ENCODE data around the gene SEC62. TPM values are rescaled to one million over a fixed set of nuclear protein-coding genes. Genes with fewer than 3 reads are reported as not detected.

Gene SEC62
- total RNA-seq, 2 donors from 2014 or later: 48.7 to 64.4 TPM

GRCh38 chr3:169998668-169999131 lies 32.1 kb downstream of the SEC62 start:
- no peak overlapping the region for H3K27ac ChIP-seq (ENCODE audit: low read depth, low read length)

GRCh38 chr3:169999433-169999832 lies 32.8 kb downstream of the SEC62 start:
- peaks cover 6% of the 10 kb centered on the region for H3K36me3 Mint-ChIP-seq (ENCODE audit: low read depth)
- TF ChIP-seq CTCF (conservative IDR thresholded peaks at IDR 0.05): no peak
- DNase-seq: no peak
- no peak overlapping the region for H3K27ac Mint-ChIP-seq
- peaks cover 17% of the 10 kb centered on the region for H3K36me3 ChIP-seq (ENCODE audit: control insufficient read depth, insufficient read depth, low read length)
- H3K4me3 ChIP-seq (ENCODE audit: low read length): no peak overlapping the region
- 95% methylated on average over 1 of the region's 1 CpG; no CpG with 5 or more reads in 1 of the 2 experiments for WGBS, 2 experiments (ENCODE audit: insufficient coverage in 1 of 2, insufficient read length in 1 of 2)
- peaks cover 11% of the 10 kb centered on the region for H3K4me1 Mint-ChIP-seq
- peaks cover 5% of the 10 kb centered on the region for H3K4me1 ChIP-seq (ENCODE audit: control insufficient read depth, insufficient read depth, low read length)
- no peaks in the 10 kb centered on the region for H3K27me3 Mint-ChIP-seq (ENCODE audit: insufficient read depth)
- no peak overlapping the region for H3K27ac ChIP-seq (ENCODE audit: low read depth, low read length)
- H3K9me3 ChIP-seq (ENCODE audit: control insufficient read depth, low read length): no peaks in the 10 kb centered on the region
- H3K4me3 Mint-ChIP-seq: no peak overlapping the region
- H3K9ac ChIP-seq (ENCODE audit: extremely low read depth, low read length, poor library complexity, severe bottlenecking): no peak overlapping the region
- H3K9me3 Mint-ChIP-seq: no peaks in the 10 kb centered on the region
- H3K27me3 ChIP-seq (ENCODE audit: control insufficient read depth, insufficient read depth, low read length, poor library complexity, severe bottlenecking): no peaks in the 10 kb centered on the region

More at GRCh38 chr3:169998668-169999131, 32.1 kb downstream of the SEC62 start:
- Histone ChIP-seq H3K9ac (ENCODE audit: extremely low read depth, low read length, poor library complexity, severe bottlenecking) (no peak overlapping the region), H3K4me1 (ENCODE audit: control insufficient read depth, insufficient read depth, low read length) (no peaks in the 10 kb centered on the region), H3K27me3 (ENCODE audit: control insufficient read depth, insufficient read depth, low read length, poor library complexity, severe bottlenecking) (no peaks in the 10 kb centered on the region), H3K4me3 (ENCODE audit: low read length) (no peak overlapping the region), H3K9me3 (ENCODE audit: control insufficient read depth, low read length) (no peaks in the 10 kb centered on the region), H3K36me3 (ENCODE audit: control insufficient read depth, insufficient read depth, low read length) (peaks cover 24% of the 10 kb centered on the region)
- H3K27ac Mint-ChIP-seq: no peak overlapping the region
- TF ChIP-seq CTCF (conservative IDR thresholded peaks at IDR 0.05): no peak
- H3K27me3 Mint-ChIP-seq (ENCODE audit: insufficient read depth): no peaks in the 10 kb centered on the region
- WGBS, 2 experiments (ENCODE audit: insufficient coverage in 1 of 2, insufficient read length in 1 of 2): 90 to 91% methylated on average over 2 of the region's 2 CpGs
- H3K4me3 Mint-ChIP-seq: no peak overlapping the region
- H3K4me1 Mint-ChIP-seq: peaks cover 6% of the 10 kb centered on the region
- peaks cover 6% of the 10 kb centered on the region for H3K36me3 Mint-ChIP-seq (ENCODE audit: low read depth)
- no peaks in the 10 kb centered on the region for H3K9me3 Mint-ChIP-seq
- DNase-seq: no peak

GRCh38 chr3:170000051-170000450 lies 33.4 kb downstream of the SEC62 start:
- peaks cover 6% of the 10 kb centered on the region for H3K36me3 Mint-ChIP-seq (ENCODE audit: low read depth)
- no peak overlapping the region for H3K27ac Mint-ChIP-seq
- H3K27me3 Mint-ChIP-seq (ENCODE audit: insufficient read depth): no peaks in the 10 kb centered on the region
- no peak overlapping the region for H3K4me3 ChIP-seq (ENCODE audit: low read length)
- no peak for DNase-seq
- 94 to 98% methylated on average over 2 of the region's 2 CpGs for WGBS, 2 experiments (ENCODE audit: insufficient coverage in 1 of 2, insufficient read length in 1 of 2)
- H3K9me3 Mint-ChIP-seq: no peaks in the 10 kb centered on the region
- H3K4me1 ChIP-seq (ENCODE audit: control insufficient read depth, insufficient read depth, low read length): peaks cover 5% of the 10 kb centered on the region
- no peak for TF ChIP-seq CTCF (conservative IDR thresholded peaks at IDR 0.05)
- H3K9ac ChIP-seq (ENCODE audit: extremely low read depth, low read length, poor library complexity, severe bottlenecking): no peak overlapping the region
- H3K4me1 Mint-ChIP-seq: peaks cover 11% of the 10 kb centered on the region
- no peak overlapping the region for H3K4me3 Mint-ChIP-seq
- H3K27me3 ChIP-seq (ENCODE audit: control insufficient read depth, insufficient read depth, low read length, poor library complexity, severe bottlenecking): no peaks in the 10 kb centered on the region
- H3K9me3 ChIP-seq (ENCODE audit: control insufficient read depth, low read length): no peaks in the 10 kb centered on the region
- H3K36me3 ChIP-seq (ENCODE audit: control insufficient read depth, insufficient read depth, low read length): peaks cover 12% of the 10 kb centered on the region
- no peak overlapping the region for H3K27ac ChIP-seq (ENCODE audit: low read depth, low read length)

All from endodermal cell (in vitro differentiated cells).